PFSK-1 (cell line): ENCODE measurements around the gene CAMTA1.

ENCODE experiments used
- FOXP2 ChIP-seq: optimal IDR thresholded peaks from 2 replicates; pipeline ENCODE3; 2011; ENCODE audit warnings: borderline replicate concordance, control low read depth, inconsistent platforms; ENCODE audit not compliant: insufficient read depth; ENCODE audit errors: extremely low read length, extremely low read depth
- POLR2AphosphoS5 ChIP-seq: IDR thresholded peaks from 2 replicates; pipeline ENCODE4 v1.6.1; 2012; ENCODE audit warnings: low read depth, mild to moderate bottlenecking, control low read depth, low read length, moderate library complexity
- REST ChIP-seq, 2 experiments: IDR thresholded peaks; 2 replicates each; pipeline versions ENCODE4 v1.6.1 to v1.8.0; 2011 to 2012; ENCODE audit warnings: low read depth in 2 of 2, low read length in 2 of 2, control low read depth in 1 of 2, inconsistent platforms in 1 of 2, mild to moderate bottlenecking in 1 of 2, moderate library complexity in 1 of 2; ENCODE audit not compliant: insufficient read depth in 1 of 2
- SIN3A ChIP-seq: IDR thresholded peaks from 2 replicates; pipeline ENCODE4 v1.6.1; 2012; ENCODE audit warnings: mild to moderate bottlenecking, low read length, moderate library complexity, borderline replicate concordance; ENCODE audit not compliant: insufficient read depth
- TAF1 ChIP-seq: IDR thresholded peaks from 2 replicates; pipeline ENCODE4 v1.6.1; 2012; ENCODE audit warnings: low read length, control low read depth, borderline replicate concordance; ENCODE audit not compliant: insufficient read depth

The CAMTA1 gene

GRCh38 chr1:6982860-6983259, 197.6 kb downstream of the CAMTA1 start:
- no peak for TF ChIP-seq FOXP2
- TF ChIP-seq POLR2AphosphoS5 = no peak
- TF ChIP-seq TAF1 = no peak

GRCh38 chr1:6984536-6984935, 199.3 kb downstream of the CAMTA1 start:
- TF ChIP-seq POLR2AphosphoS5 (no peak), SIN3A (no peak), FOXP2 (no peak), TAF1 (no peak)

- no peak for TF ChIP-seq TAF1
- TF ChIP-seq POLR2AphosphoS5 = no peak
- TF ChIP-seq SIN3A = no peak
- no peak for TF ChIP-seq FOXP2
- TF ChIP-seq REST (IDR thresholded peaks at IDR 0.05; ENCODE audit: insufficient read depth in 1 of 2, low read depth in 2 of 2, low read length in 2 of 2) = no peak
Measured at GRCh38 chr1:6984986-6985385, 199.7 kb downstream of the CAMTA1 start.

GRCh38 chr1:6985549-6986276, 200.5 kb downstream of the CAMTA1 start:
- no peak for TF ChIP-seq POLR2AphosphoS5
- TF ChIP-seq FOXP2 = no peak
- TF ChIP-seq SIN3A = no peak
- TF ChIP-seq REST (IDR thresholded peaks at IDR 0.05; ENCODE audit: insufficient read depth in 1 of 2, low read depth in 2 of 2, low read length in 2 of 2) = no peak
- TF ChIP-seq TAF1 = no peak

- TF ChIP-seq SIN3A (no peak), FOXP2 (no peak), TAF1 (no peak), REST (IDR thresholded peaks at IDR 0.05; ENCODE audit: insufficient read depth in 1 of 2, low read depth in 2 of 2, low read length in 2 of 2) (no peak), POLR2AphosphoS5 (no peak)
Measured at GRCh38 chr1:6986281-6986680, 201.0 kb downstream of the CAMTA1 start.

GRCh38 chr1:6987940-6988339, 202.7 kb downstream of the CAMTA1 start:
- TF ChIP-seq REST (IDR thresholded peaks at IDR 0.05; ENCODE audit: insufficient read depth in 1 of 2, low read depth in 2 of 2, low read length in 2 of 2) = no peak
- no peak for TF ChIP-seq FOXP2
- no peak for TF ChIP-seq SIN3A
- no peak for TF ChIP-seq POLR2AphosphoS5
- no peak for TF ChIP-seq TAF1
